HCT116 (cell line): ENCODE measurements around the gene ADAM10. TPM values are rescaled to one million over a fixed set of nuclear protein-coding genes. Genes with fewer than 3 reads are reported as not detected.

ENCODE experiments used
- ATAC-seq: fragments of 200-7000 bp; cut with Tn5 transposase; 2 replicates; pipeline ENCODE4 v1.9.1; 2020; ENCODE audit warnings: mild to moderate bottlenecking, moderate library complexity
- BruUV-seq: library from RNA; stranded (reverse); fragments of 400-500 nt; replicated peaks from 2 replicates; lab custom pipeline; 2021; lab: Mats Ljungman, UMichigan
- CTCF ChIA-PET: fragments of 300-600 bp; sonication (Branson Sonifier 250); formaldehyde crosslinking; loops from one replicate; lab custom pipeline; 2021; ENCODE audit warnings: antibody characterized with exemption; lab: Charles Lee
- POLR2A ChIA-PET: fragments of 300-600, 350-600 bp; sonication (Branson Sonifier 250); formaldehyde crosslinking; loops from one replicate; lab custom pipeline; 2021; ENCODE audit warnings: antibody characterized with exemption; lab: Charles Lee
- RAD21 ChIA-PET, 2 experiments: fragments of 300-600 bp; sonication (Branson Sonifier 250); formaldehyde crosslinking; loops; one replicate each; lab custom pipeline; 2023; ENCODE audit warnings: low total read pairs in 2 of 2; ENCODE audit not compliant: uncharacterized antibody in 2 of 2, unreplicated experiment in 2 of 2, low non-redundant PET in 1 of 2; lab: Charles Lee
- DNase-seq: peaks from one replicate; pipeline ENCODE4 v3.0.0-alpha.2; 2010; ENCODE audit warnings: low read depth, low spot score
- H2AFZ ChIP-seq: fragments of 200-600 bp; shearing (Covaris generic), sonication (generic); 2 replicates; pipeline ENCODE4 v1.6.1; 2017; ENCODE audit warnings: low read depth, mixed run types, mixed read lengths, antibody characterized with exemption, low read length; ENCODE audit not compliant: poor library complexity, severe bottlenecking
- H3K27ac ChIP-seq: 2 replicates; pipeline ENCODE4 v1.5.1; 2012; ENCODE audit warnings: low read depth, low read length
- H3K27me3 ChIP-seq: fragments of 200-600 bp; sonication (generic); 2 replicates; pipeline ENCODE4 v1.6.1; 2016; ENCODE audit warnings: mixed run types, low read length, mixed read lengths; ENCODE audit not compliant: insufficient read depth
- H3K36me3 ChIP-seq, 2 experiments: fragments of 200-500 bp in 1 of 2; fragments of 200-600 bp in 1 of 2; sonication (Bioruptor generic) in 1 of 2; sonication (generic) in 1 of 2; 2 replicates each; pipeline versions ENCODE4 v1.5.1 to v1.6.1; 2014 to 2016; ENCODE audit warnings: low read length in 2 of 2, inconsistent platforms in 1 of 2, mixed read lengths in 1 of 2, mixed run types in 1 of 2; ENCODE audit not compliant: insufficient read depth in 2 of 2, control insufficient read depth in 1 of 2
- H3K4me1 ChIP-seq, 2 experiments: fragments of 200-600 bp in 1 of 2; sonication (generic) in 1 of 2; 2 replicates each; pipeline versions ENCODE4 v1.5.1 to v1.6.1; 2012 to 2017; ENCODE audit warnings: low read length in 2 of 2, inconsistent platforms in 1 of 2, mild to moderate bottlenecking in 1 of 2, mixed read lengths in 1 of 2, mixed run types in 1 of 2, moderate library complexity in 1 of 2; ENCODE audit not compliant: insufficient read depth in 2 of 2, control insufficient read depth in 1 of 2
- H3K4me2 ChIP-seq: fragments of 200-600 bp; sonication (generic); 2 replicates; pipeline ENCODE4 v1.6.1; 2017; ENCODE audit warnings: mixed run types, low read length, mixed read lengths
- H3K4me3 ChIP-seq, 2 experiments: fragments of 200-600 bp in 1 of 2; sonication (generic) in 1 of 2; replicated peaks in 1 of 2; 2 replicates each; pipeline ENCODE4 v1.5.1; 2011 to 2016; ENCODE audit warnings: low read length in 2 of 2, control low read depth in 1 of 2, low read depth in 1 of 2, mild to moderate bottlenecking in 1 of 2, mixed read lengths in 1 of 2, mixed run types in 1 of 2
- H3K79me2 ChIP-seq: fragments of 200-600 bp; sonication (generic); 2 replicates; pipeline ENCODE4 v1.6.1; 2017; ENCODE audit warnings: mild to moderate bottlenecking, mixed run types, low read length, moderate library complexity, mixed read lengths; ENCODE audit not compliant: insufficient read depth
- H3K9ac ChIP-seq: fragments of 200-600 bp; sonication (generic); 2 replicates; pipeline ENCODE4 v1.6.1; 2016; ENCODE audit warnings: low read length, mixed read lengths
- H3K9me2 ChIP-seq: fragments of 200-600 bp; sonication (generic), shearing (Covaris generic); 2 replicates; pipeline ENCODE4 v1.6.1; 2017; ENCODE audit warnings: mixed run types, mild to moderate bottlenecking, moderate library complexity; ENCODE audit not compliant: insufficient read depth
- H3K9me3 ChIP-seq, 2 experiments: fragments of 200-500 bp in 1 of 2; fragments of 200-600 bp in 1 of 2; sonication (Bioruptor generic) in 1 of 2; sonication (generic) in 1 of 2; 2 replicates each; pipeline ENCODE4 v1.6.1; 2014 to 2017; ENCODE audit warnings: low read length in 2 of 2, mixed read lengths in 2 of 2, inconsistent platforms in 1 of 2, low read depth in 1 of 2, mild to moderate bottlenecking in 1 of 2, mixed run types in 1 of 2, moderate library complexity in 1 of 2; ENCODE audit not compliant: control insufficient read depth in 1 of 2, insufficient read depth in 1 of 2
- H4K20me1 ChIP-seq: fragments of 200-600 bp; sonication (generic), shearing (Covaris generic); 2 replicates; pipeline ENCODE4 v1.6.1; 2017; ENCODE audit warnings: mixed run types, mild to moderate bottlenecking, moderate library complexity; ENCODE audit not compliant: insufficient read depth
- CBX3 ChIP-seq: IDR thresholded peaks from 2 replicates; pipeline ENCODE4 v1.6.1; 2012; ENCODE audit warnings: low read depth
- CEBPB ChIP-seq: IDR thresholded peaks from 2 replicates; pipeline ENCODE4 v1.6.1; 2012; ENCODE audit warnings: low read depth
- ELF1 ChIP-seq: IDR thresholded peaks from 2 replicates; pipeline ENCODE4 v1.6.1; 2012; ENCODE audit warnings: low read depth, borderline replicate concordance
- EZH2 ChIP-seq: fragments of 200-600 bp; sonication (generic); IDR thresholded peaks from 2 replicates; pipeline ENCODE4 v1.6.1; 2017; ENCODE audit warnings: antibody characterized with exemption, mixed run types
- EZH2phosphoT487 ChIP-seq: fragments of 200-600 bp; IDR thresholded peaks from 2 replicates; pipeline ENCODE4 v1.6.1; 2018; ENCODE audit warnings: antibody characterized with exemption, borderline replicate concordance
- JUND ChIP-seq: IDR thresholded peaks from 2 replicates; pipeline ENCODE4 v1.6.1; 2012
- POLR2A ChIP-seq: IDR thresholded peaks from 2 replicates; pipeline ENCODE4 v1.7.0; 2011; ENCODE audit warnings: borderline replicate concordance; ENCODE audit not compliant: insufficient read depth, insufficient read length; ENCODE audit errors: extremely low read depth
- POLR2AphosphoS5 ChIP-seq: IDR thresholded peaks from 2 replicates; pipeline ENCODE4 v1.6.1; 2011; ENCODE audit warnings: mild to moderate bottlenecking, low read depth, low read length, moderate library complexity
- SIN3A ChIP-seq: IDR thresholded peaks from 2 replicates; pipeline ENCODE4 v1.6.1; 2012; ENCODE audit warnings: low read depth
- SP1 ChIP-seq: IDR thresholded peaks from 2 replicates; pipeline ENCODE4 v1.6.1; 2012; ENCODE audit warnings: low read depth
- SRF ChIP-seq: IDR thresholded peaks from 2 replicates; pipeline ENCODE4 v1.6.1; 2012; ENCODE audit warnings: low read depth
- YY1 ChIP-seq: IDR thresholded peaks from 2 replicates; pipeline ENCODE4 v1.6.1; 2011; ENCODE audit warnings: low read length, low read depth, moderate library complexity, mild to moderate bottlenecking; ENCODE audit not compliant: insufficient replicate concordance; ENCODE audit errors: extremely low read depth
- ZFX ChIP-seq: fragments of 450-650 bp; IDR thresholded peaks from 2 replicates; pipeline ENCODE4 v1.6.1; 2017
- ZNF274 ChIP-seq: fragments of 200-500 bp; sonication (Bioruptor generic); IDR thresholded peaks from 2 replicates; pipeline ENCODE4 v1.6.1; 2014; ENCODE audit warnings: mild to moderate bottlenecking, low read depth, low read length, inconsistent platforms
- intact Hi-C: fragments of 100-400 bp; cut with micrococcal nuclease; formaldehyde crosslinking; loops from 2 replicates; pipeline ENCODE4 v1.10.0; 2022
- total RNA-seq: library from RNA; stranded (reverse); gene quantifications from one replicate; pipeline ENCODE4 v1.2.1, GENCODE V29; 2021; ENCODE audit not compliant: unreplicated experiment
- TF ChIP-seq, protein P1 (sequence below): IDR thresholded peaks from 2 replicates; pipeline ENCODE4 v1.6.1; 2011; ENCODE audit warnings: mild to moderate bottlenecking, low read length, moderate library complexity; ENCODE audit not compliant: insufficient replicate concordance; ENCODE audit errors: extremely low read depth
- TF ChIP-seq, protein P2 (sequence below), 3 experiments: fragments of 200-600 bp in 1 of 3; sonication (generic) in 1 of 3; IDR thresholded peaks in 2 of 3; conservative IDR thresholded peaks in 1 of 3; 2 replicates each; pipeline ENCODE4 v1.5.1; 2012 to 2017; ENCODE audit warnings: low read depth in 2 of 3, low read length in 2 of 3, antibody characterized with exemption in 1 of 3, borderline replicate concordance in 1 of 3, control low read depth in 1 of 3, mild to moderate bottlenecking in 1 of 3, mixed read lengths in 1 of 3, mixed run types in 1 of 3, moderate library complexity in 1 of 3; ENCODE audit not compliant: insufficient read depth in 1 of 3
- TF ChIP-seq, protein P3 (sequence below): IDR thresholded peaks from 2 replicates; pipeline ENCODE4 v1.6.1; 2012; ENCODE audit warnings: low read depth

The ADAM10 gene
- total RNA-seq, 1 experiment from 2014 or later, result 158 TPM

DNA sequence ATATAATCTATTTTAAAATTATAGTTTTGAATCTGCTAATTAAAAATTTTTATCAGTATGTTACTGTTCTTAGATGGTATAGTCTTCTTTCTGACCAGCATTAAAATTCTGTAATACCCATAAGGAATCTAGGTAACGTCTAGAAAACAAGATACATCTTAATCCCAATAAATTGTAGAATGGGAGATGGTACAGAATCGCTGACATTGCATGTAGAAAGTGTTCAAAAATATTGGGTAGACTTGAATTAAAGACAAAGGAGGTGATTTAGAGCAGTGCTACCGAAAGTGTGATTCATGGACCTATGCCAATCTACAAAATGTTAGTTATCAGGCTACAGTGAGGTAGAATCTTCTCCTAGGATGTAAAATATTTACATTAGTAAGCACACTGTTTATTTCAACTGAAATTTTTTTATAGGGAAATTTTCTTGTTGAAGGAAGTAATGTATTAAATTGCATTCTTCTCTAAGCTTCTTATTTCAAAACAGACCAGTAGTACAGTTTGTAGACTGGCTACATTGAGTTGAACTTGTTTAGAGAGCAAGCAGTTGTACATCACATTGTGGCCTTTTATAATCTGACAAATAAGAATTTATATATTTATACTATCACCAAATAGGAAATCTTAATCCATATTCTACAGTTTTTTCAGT is 38.7 kb upstream of the ADAM10 start:
- Histone ChIP-seq H3K27ac (no peak overlapping the region), H3K4me3 (no peak overlapping the region), H3K4me2 (no peak overlapping the region), H3K9me3 (no peaks in the 10 kb centered on the region), H3K79me2 (no peaks in the 10 kb centered on the region), H3K27me3 (no peaks in the 10 kb centered on the region), H3K9ac (no peak overlapping the region), H4K20me1 (no peaks in the 10 kb centered on the region), H3K4me1 (no peaks in the 10 kb centered on the region; a peak in 1 of 4 replicates), H2AFZ (no peak overlapping the region), H3K9me2 (no peaks in the 10 kb centered on the region), H3K36me3 (no peaks in the 10 kb centered on the region; a peak in 1 of 4 replicates)
- BruUV-seq, result TSS peak; percentile 37
- ChIA-PET RAD21 (no interaction called here), CTCF (interaction anchor here (2.0 kb wide), 1 partner anchor 17 kb away, joined by 4 read pairs; the partner anchor contains the start of gene MINDY2), POLR2A (no interaction called here)
- TF ChIP-seq YY1 (no peak), CBX3 (no peak), EZH2 (no peak), ZNF274 (no peak), SIN3A (no peak), CEBPB (no peak), SP1 (no peak), JUND (no peak), EZH2phosphoT487 (no peak), POLR2A (no peak), POLR2AphosphoS5 (no peak), ELF1 (no peak), SRF (no peak), ZFX (no peak)
- TF ChIP-seq, protein P1, sequence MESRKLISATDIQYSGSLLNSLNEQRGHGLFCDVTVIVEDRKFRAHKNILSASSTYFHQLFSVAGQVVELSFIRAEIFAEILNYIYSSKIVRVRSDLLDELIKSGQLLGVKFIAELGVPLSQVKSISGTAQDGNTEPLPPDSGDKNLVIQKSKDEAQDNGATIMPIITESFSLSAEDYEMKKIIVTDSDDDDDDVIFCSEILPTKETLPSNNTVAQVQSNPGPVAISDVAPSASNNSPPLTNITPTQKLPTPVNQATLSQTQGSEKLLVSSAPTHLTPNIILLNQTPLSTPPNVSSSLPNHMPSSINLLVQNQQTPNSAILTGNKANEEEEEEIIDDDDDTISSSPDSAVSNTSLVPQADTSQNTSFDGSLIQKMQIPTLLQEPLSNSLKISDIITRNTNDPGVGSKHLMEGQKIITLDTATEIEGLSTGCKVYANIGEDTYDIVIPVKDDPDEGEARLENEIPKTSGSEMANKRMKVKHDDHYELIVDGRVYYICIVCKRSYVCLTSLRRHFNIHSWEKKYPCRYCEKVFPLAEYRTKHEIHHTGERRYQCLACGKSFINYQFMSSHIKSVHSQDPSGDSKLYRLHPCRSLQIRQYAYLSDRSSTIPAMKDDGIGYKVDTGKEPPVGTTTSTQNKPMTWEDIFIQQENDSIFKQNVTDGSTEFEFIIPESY, result no peak
- TF ChIP-seq, protein P2, sequence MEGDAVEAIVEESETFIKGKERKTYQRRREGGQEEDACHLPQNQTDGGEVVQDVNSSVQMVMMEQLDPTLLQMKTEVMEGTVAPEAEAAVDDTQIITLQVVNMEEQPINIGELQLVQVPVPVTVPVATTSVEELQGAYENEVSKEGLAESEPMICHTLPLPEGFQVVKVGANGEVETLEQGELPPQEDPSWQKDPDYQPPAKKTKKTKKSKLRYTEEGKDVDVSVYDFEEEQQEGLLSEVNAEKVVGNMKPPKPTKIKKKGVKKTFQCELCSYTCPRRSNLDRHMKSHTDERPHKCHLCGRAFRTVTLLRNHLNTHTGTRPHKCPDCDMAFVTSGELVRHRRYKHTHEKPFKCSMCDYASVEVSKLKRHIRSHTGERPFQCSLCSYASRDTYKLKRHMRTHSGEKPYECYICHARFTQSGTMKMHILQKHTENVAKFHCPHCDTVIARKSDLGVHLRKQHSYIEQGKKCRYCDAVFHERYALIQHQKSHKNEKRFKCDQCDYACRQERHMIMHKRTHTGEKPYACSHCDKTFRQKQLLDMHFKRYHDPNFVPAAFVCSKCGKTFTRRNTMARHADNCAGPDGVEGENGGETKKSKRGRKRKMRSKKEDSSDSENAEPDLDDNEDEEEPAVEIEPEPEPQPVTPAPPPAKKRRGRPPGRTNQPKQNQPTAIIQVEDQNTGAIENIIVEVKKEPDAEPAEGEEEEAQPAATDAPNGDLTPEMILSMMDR (IDR thresholded peaks at IDR 0.05 in 2 of 3, conservative IDR thresholded peaks at IDR 0.05 in 1 of 3; ENCODE audit: borderline replicate concordance in 1 of 3, insufficient read depth in 1 of 3, low read depth in 2 of 3, low read length in 2 of 3), result no peak
- TF ChIP-seq, protein P3, sequence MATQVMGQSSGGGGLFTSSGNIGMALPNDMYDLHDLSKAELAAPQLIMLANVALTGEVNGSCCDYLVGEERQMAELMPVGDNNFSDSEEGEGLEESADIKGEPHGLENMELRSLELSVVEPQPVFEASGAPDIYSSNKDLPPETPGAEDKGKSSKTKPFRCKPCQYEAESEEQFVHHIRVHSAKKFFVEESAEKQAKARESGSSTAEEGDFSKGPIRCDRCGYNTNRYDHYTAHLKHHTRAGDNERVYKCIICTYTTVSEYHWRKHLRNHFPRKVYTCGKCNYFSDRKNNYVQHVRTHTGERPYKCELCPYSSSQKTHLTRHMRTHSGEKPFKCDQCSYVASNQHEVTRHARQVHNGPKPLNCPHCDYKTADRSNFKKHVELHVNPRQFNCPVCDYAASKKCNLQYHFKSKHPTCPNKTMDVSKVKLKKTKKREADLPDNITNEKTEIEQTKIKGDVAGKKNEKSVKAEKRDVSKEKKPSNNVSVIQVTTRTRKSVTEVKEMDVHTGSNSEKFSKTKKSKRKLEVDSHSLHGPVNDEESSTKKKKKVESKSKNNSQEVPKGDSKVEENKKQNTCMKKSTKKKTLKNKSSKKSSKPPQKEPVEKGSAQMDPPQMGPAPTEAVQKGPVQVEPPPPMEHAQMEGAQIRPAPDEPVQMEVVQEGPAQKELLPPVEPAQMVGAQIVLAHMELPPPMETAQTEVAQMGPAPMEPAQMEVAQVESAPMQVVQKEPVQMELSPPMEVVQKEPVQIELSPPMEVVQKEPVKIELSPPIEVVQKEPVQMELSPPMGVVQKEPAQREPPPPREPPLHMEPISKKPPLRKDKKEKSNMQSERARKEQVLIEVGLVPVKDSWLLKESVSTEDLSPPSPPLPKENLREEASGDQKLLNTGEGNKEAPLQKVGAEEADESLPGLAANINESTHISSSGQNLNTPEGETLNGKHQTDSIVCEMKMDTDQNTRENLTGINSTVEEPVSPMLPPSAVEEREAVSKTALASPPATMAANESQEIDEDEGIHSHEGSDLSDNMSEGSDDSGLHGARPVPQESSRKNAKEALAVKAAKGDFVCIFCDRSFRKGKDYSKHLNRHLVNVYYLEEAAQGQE, result no peak
- no peak for ATAC-seq
- intact Hi-C loops, result no loop called here
- DNase-seq, result no peak
